Endothelial cell of umbilical vein (primary cell): ENCODE measurements around the gene VANGL2. TPM values are rescaled to one million over a fixed set of nuclear protein-coding genes. Genes with fewer than 3 reads are reported as not detected.

Experiments
- BruUV-seq: library from RNA; stranded (reverse); fragments of 400-500 nt; replicated peaks from 2 replicates; lab custom pipeline; 2021; lab: Mats Ljungman, UMichigan
- CTCF ChIA-PET: fragments of 300-600, 350-600 bp; sonication (Branson Sonifier 250); formaldehyde crosslinking; loops from one replicate; lab custom pipeline; 2021; ENCODE audit warnings: antibody characterized with exemption, inconsistent platforms; lab: Charles Lee
- POLR2A ChIA-PET: fragments of 300-600, 350-600 bp; sonication (Branson Sonifier 250); formaldehyde crosslinking; loops from one replicate; lab custom pipeline; 2021; ENCODE audit warnings: antibody characterized with exemption, inconsistent platforms; lab: Charles Lee
- DNase-seq: peaks from one replicate; pipeline ENCODE4 v3.0.0-alpha.2; 2011; ENCODE audit warnings: low read depth, low spot score
- FAIRE-seq: peaks from 2 replicates; lab custom pipeline; 2011; peaks lifted over from hg19 to GRCh38; lab: Jason Lieb, UNC
- H2AFZ ChIP-seq: 2 replicates; pipeline ENCODE4 v1.6.0; 2012; ENCODE audit warnings: low read depth, low read length, control low read depth, inconsistent platforms
- H3K27ac ChIP-seq: 2 replicates; pipeline ENCODE4 v1.5.1; 2011; ENCODE audit warnings: low read depth, mild to moderate bottlenecking, control low read depth, low read length, moderate library complexity; ENCODE audit not compliant: insufficient read depth
- H3K27me3 ChIP-seq, 2 experiments: 2 replicates each; pipeline versions ENCODE4 v1.6.0 to v1.6.1; 2011; ENCODE audit warnings: low read length in 2 of 2, mixed read lengths in 1 of 2; ENCODE audit not compliant: control insufficient read depth in 2 of 2, insufficient read depth in 2 of 2
- H3K36me3 ChIP-seq, 2 experiments: 2 replicates in 1 of 2; 3 replicates in 1 of 2; pipeline ENCODE4 v1.5.1; 2011; ENCODE audit warnings: low read length in 2 of 2, mild to moderate bottlenecking in 1 of 2, moderate library complexity in 1 of 2; ENCODE audit not compliant: control insufficient read depth in 2 of 2, insufficient read depth in 2 of 2; ENCODE audit errors: extremely low read depth in 1 of 2
- H3K4me1 ChIP-seq: 3 replicates; pipeline ENCODE4 v1.5.1; 2011; ENCODE audit warnings: mild to moderate bottlenecking, low read length; ENCODE audit not compliant: control insufficient read depth, insufficient read depth; ENCODE audit errors: extremely low read depth
- H3K4me2 ChIP-seq: 2 replicates; pipeline ENCODE4 v1.6.1; 2011; ENCODE audit warnings: low read length, control low read depth, mixed read lengths; ENCODE audit not compliant: insufficient read depth
- H3K4me3 ChIP-seq, 3 experiments: fragments of 200-600 bp in 1 of 3; sonication (generic), shearing (Covaris generic) in 1 of 3; replicated peaks in 1 of 3; 2 replicates each; pipeline ENCODE4 v1.5.1; 2011 to 2016; ENCODE audit warnings: control low read depth in 3 of 3, low read length in 3 of 3, mild to moderate bottlenecking in 2 of 3, inconsistent platforms in 1 of 3, low read depth in 1 of 3, moderate library complexity in 1 of 3; ENCODE audit not compliant: insufficient read depth in 1 of 3
- H3K79me2 ChIP-seq: 2 replicates; pipeline ENCODE4 v1.6.0; 2012; ENCODE audit warnings: low read length, inconsistent platforms; ENCODE audit not compliant: control insufficient read depth, insufficient read depth
- H3K9ac ChIP-seq: replicated peaks from 2 replicates; pipeline ENCODE3; 2011; ENCODE audit warnings: low read length, control low read depth; ENCODE audit not compliant: insufficient read depth; ENCODE audit errors: extremely low read depth
- H3K9me1 ChIP-seq: replicated peaks from 3 replicates; pipeline ENCODE4 v1.6.0; 2011; ENCODE audit warnings: mild to moderate bottlenecking, low read length; ENCODE audit not compliant: control insufficient read depth, insufficient read depth; ENCODE audit errors: extremely low read depth
- H3K9me3 ChIP-seq: replicated peaks from 2 replicates; pipeline ENCODE4 v1.5.1; 2012; ENCODE audit warnings: low read length, inconsistent platforms; ENCODE audit not compliant: control insufficient read depth, insufficient read depth
- H4K20me1 ChIP-seq: replicated peaks from 2 replicates; pipeline ENCODE3; 2011; ENCODE audit warnings: mild to moderate bottlenecking, low read length; ENCODE audit not compliant: control insufficient read depth, insufficient read depth; ENCODE audit errors: extremely low read depth
- JUN ChIP-seq: IDR thresholded peaks from 2 replicates; pipeline ENCODE4 v1.6.1; 2011; ENCODE audit warnings: borderline replicate concordance, low read depth; ENCODE audit not compliant: insufficient read length, insufficient read depth
- MYC ChIP-seq: IDR thresholded peaks from one replicate; pipeline ENCODE4 v1.6.1; 2011; ENCODE audit warnings: mild to moderate bottlenecking, low read depth, low read length
- POLR2A ChIP-seq: IDR thresholded peaks from 2 replicates; pipeline ENCODE4 v1.6.1; 2012; ENCODE audit warnings: low read depth, mild to moderate bottlenecking, control low read depth, low read length
- dilution Hi-C: fragments of 300-500 bp; cut with MboI; formaldehyde crosslinking; loops from one replicate; pipeline ENCODE4 v1.15.0; 2019; ENCODE audit warnings: low sequenced_read_pairs; ENCODE audit not compliant: extremely low pct_ligation_motif_present
- intact Hi-C: fragments of 100-400 bp; cut with micrococcal nuclease; formaldehyde crosslinking; loops from one replicate; pipeline ENCODE4 v1.10.0; 2022
- polyA plus RNA-seq, 4 experiments: library from polyadenylated mRNA; depleted of rRNA in 3 of 4; stranded (reverse) in 3 of 4; unstranded in 1 of 4; fragments of >200 nt; gene quantifications; 2 replicates each; pipeline versions ENCODE4 v1.2.1 to v1.2.3, GENCODE V29; 2011 to 2012; ENCODE audit warnings: missing spikeins in 1 of 4
- total RNA-seq: library from RNA; stranded (reverse); gene quantifications from 2 replicates; pipeline ENCODE4 v1.2.3, GENCODE V29; 2021
- TF ChIP-seq, protein P1 (sequence below), 2 donors: IDR thresholded peaks; 1 replicate in 1 of 2; 2 replicates in 1 of 2; pipeline ENCODE4 v1.5.1; 2011; ENCODE audit warnings: low read length in 2 of 2, mild to moderate bottlenecking in 2 of 2, moderate library complexity in 2 of 2, control low read depth in 1 of 2, inconsistent platforms in 1 of 2, low read depth in 1 of 2; ENCODE audit not compliant: insufficient read depth in 1 of 2; ENCODE audit errors: extremely low read depth in 1 of 2

The VANGL2 gene
- total and polyA plus RNA-seq, 2 donors (not counting 3 experiments of a cell fraction or from before 2014, with no cell fraction given), result 0.01 TPM; not detected in 1

DNA sequence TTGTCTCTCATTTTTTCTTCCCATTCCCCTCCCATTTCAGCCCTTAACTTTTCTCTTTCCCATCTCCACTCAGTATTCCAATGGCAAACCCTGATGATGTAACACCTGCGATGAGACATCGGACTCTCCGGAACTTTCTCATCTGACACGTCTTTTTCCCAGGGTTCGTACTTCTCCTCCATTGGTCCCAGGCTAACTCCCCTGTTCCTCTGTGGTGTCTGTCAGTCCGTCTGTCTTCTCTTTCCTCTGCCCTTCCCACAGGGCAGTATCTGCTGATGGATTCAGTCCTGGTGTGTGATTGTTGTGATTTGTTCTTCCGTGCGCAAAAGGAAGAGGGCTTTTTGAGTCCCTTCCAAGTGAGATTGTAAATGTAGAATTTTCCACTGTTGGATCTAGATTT is 27.7 kb downstream of the VANGL2 start:
- Histone ChIP-seq H3K27ac (no peak overlapping the region), H3K4me1 (no peaks in the 10 kb centered on the region), H3K79me2 (no peaks in the 10 kb centered on the region), H3K27me3 (peaks cover 2 to 15% of the 10 kb centered on the region in 2 experiments), H3K4me3 (no peak overlapping the region), H3K9me3 (no peaks in the 10 kb centered on the region), H2AFZ (no peak overlapping the region), H3K9me1 (no peaks in the 10 kb centered on the region), H3K4me2 (no peak overlapping the region), H4K20me1 (no peaks in the 10 kb centered on the region), H3K36me3 (no peaks in the 10 kb centered on the region), H3K9ac (no peak overlapping the region)
- no peak for TF ChIP-seq JUN
- ChIA-PET POLR2A (no interaction called here), CTCF (interaction anchor here (0.7 to 2.0 kb wide), 11 partner anchors 9 to 524 kb away, joined by 3 to 37 read pairs (median 3); no protein-coding TSS in a partner anchor)
- no peak for FAIRE-seq
- intact Hi-C loops, result loop anchor here (1.0 kb wide), 1 partner anchor 179 kb away; no protein-coding TSS in a partner anchor
- no TSS peak for BruUV-seq
- no peak for DNase-seq
- dilution Hi-C loops, result no loop called here

DNA sequence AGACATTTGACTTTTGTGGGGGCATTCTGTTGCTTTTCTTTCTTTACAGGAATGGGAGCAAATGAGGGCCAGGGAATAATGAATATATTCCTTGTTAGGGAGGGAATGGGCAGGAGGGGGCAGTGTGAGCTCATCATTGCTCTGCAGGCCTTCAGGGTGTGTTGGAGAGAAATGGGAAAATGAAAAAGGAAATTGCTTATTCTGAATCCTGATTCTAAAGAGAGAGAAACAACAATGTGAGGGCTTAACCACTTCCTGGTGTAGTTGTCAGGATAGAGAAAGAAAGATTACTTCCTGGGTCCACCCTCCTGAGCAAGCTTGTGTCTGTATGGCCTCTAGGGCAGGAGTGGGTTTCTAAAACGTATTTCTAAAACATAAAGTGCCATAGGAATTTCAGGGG is 28.3 kb downstream of the VANGL2 start:
- Histone ChIP-seq H3K4me1 (no peaks in the 10 kb centered on the region), H3K36me3 (no peaks in the 10 kb centered on the region), H3K4me2 (no peak overlapping the region), H3K9me3 (no peaks in the 10 kb centered on the region), H3K4me3 (no peak overlapping the region), H3K27ac (no peak overlapping the region), H3K9me1 (no peaks in the 10 kb centered on the region), H3K27me3 (peaks cover 2 to 18% of the 10 kb centered on the region in 2 experiments), H2AFZ (no peak overlapping the region), H3K79me2 (no peaks in the 10 kb centered on the region), H4K20me1 (no peaks in the 10 kb centered on the region), H3K9ac (no peak overlapping the region)
- CTCF ChIA-PET, result interaction anchor here (0.7 to 2.0 kb wide), 11 partner anchors 8 to 523 kb away, joined by 3 to 37 read pairs (median 3); no protein-coding TSS in a partner anchor
- TF ChIP-seq, protein P1, sequence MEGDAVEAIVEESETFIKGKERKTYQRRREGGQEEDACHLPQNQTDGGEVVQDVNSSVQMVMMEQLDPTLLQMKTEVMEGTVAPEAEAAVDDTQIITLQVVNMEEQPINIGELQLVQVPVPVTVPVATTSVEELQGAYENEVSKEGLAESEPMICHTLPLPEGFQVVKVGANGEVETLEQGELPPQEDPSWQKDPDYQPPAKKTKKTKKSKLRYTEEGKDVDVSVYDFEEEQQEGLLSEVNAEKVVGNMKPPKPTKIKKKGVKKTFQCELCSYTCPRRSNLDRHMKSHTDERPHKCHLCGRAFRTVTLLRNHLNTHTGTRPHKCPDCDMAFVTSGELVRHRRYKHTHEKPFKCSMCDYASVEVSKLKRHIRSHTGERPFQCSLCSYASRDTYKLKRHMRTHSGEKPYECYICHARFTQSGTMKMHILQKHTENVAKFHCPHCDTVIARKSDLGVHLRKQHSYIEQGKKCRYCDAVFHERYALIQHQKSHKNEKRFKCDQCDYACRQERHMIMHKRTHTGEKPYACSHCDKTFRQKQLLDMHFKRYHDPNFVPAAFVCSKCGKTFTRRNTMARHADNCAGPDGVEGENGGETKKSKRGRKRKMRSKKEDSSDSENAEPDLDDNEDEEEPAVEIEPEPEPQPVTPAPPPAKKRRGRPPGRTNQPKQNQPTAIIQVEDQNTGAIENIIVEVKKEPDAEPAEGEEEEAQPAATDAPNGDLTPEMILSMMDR (IDR thresholded peaks at IDR 0.05; ENCODE audit: extremely low read depth in 1 of 2, insufficient read depth in 1 of 2, low read depth in 1 of 2, low read length in 2 of 2), result peak; percentile 30 to 59
- no peak for TF ChIP-seq JUN
- no peak for TF ChIP-seq POLR2A
- no peak for TF ChIP-seq MYC
- FAIRE-seq, result no peak
- BruUV-seq, result no TSS peak
- intact Hi-C loops (loop anchor here (1.0 kb wide), 1 partner anchor 179 kb away; no protein-coding TSS in a partner anchor), dilution Hi-C loops (no loop called here)
- POLR2A ChIA-PET, result no interaction called here
- DNase-seq, result peak; percentile 30
